HCT116 (cell line): ENCODE results near the gene PDCD1LG2.

ENCODE experiments used
- POLR2A ChIP-seq: IDR thresholded peaks from 2 replicates; pipeline ENCODE4 v1.7.0; 2011; ENCODE audit warnings: borderline replicate concordance; ENCODE audit not compliant: insufficient read depth, insufficient read length; ENCODE audit errors: extremely low read depth
- POLR2AphosphoS5 ChIP-seq: IDR thresholded peaks from 2 replicates; pipeline ENCODE4 v1.6.1; 2011; ENCODE audit warnings: mild to moderate bottlenecking, low read depth, low read length, moderate library complexity
- RAD21 ChIP-seq: IDR thresholded peaks from 2 replicates; pipeline ENCODE4 v1.6.1; 2012; ENCODE audit warnings: low read depth, mild to moderate bottlenecking
- SIN3A ChIP-seq: IDR thresholded peaks from 2 replicates; pipeline ENCODE4 v1.6.1; 2012; ENCODE audit warnings: low read depth
- TF ChIP-seq, protein P1 (sequence below): IDR thresholded peaks from 2 replicates; pipeline ENCODE4 v1.6.1; 2012; ENCODE audit warnings: low read depth
- TF ChIP-seq, protein P2 (sequence below), 3 experiments: fragments of 200-600 bp in 1 of 3; sonication (generic) in 1 of 3; IDR thresholded peaks in 2 of 3; conservative IDR thresholded peaks in 1 of 3; 2 replicates each; pipeline ENCODE4 v1.5.1; 2012 to 2017; ENCODE audit warnings: low read depth in 2 of 3, low read length in 2 of 3, antibody characterized with exemption in 1 of 3, borderline replicate concordance in 1 of 3, control low read depth in 1 of 3, mild to moderate bottlenecking in 1 of 3, mixed read lengths in 1 of 3, mixed run types in 1 of 3, moderate library complexity in 1 of 3; ENCODE audit not compliant: insufficient read depth in 1 of 3

GRCh38 chr9:5492965-5493678 lies 17.2 kb upstream of the PDCD1LG2 start:
- TF ChIP-seq RAD21 (no peak), SIN3A (no peak), POLR2A (no peak), POLR2AphosphoS5 (no peak)
- TF ChIP-seq, protein P1, sequence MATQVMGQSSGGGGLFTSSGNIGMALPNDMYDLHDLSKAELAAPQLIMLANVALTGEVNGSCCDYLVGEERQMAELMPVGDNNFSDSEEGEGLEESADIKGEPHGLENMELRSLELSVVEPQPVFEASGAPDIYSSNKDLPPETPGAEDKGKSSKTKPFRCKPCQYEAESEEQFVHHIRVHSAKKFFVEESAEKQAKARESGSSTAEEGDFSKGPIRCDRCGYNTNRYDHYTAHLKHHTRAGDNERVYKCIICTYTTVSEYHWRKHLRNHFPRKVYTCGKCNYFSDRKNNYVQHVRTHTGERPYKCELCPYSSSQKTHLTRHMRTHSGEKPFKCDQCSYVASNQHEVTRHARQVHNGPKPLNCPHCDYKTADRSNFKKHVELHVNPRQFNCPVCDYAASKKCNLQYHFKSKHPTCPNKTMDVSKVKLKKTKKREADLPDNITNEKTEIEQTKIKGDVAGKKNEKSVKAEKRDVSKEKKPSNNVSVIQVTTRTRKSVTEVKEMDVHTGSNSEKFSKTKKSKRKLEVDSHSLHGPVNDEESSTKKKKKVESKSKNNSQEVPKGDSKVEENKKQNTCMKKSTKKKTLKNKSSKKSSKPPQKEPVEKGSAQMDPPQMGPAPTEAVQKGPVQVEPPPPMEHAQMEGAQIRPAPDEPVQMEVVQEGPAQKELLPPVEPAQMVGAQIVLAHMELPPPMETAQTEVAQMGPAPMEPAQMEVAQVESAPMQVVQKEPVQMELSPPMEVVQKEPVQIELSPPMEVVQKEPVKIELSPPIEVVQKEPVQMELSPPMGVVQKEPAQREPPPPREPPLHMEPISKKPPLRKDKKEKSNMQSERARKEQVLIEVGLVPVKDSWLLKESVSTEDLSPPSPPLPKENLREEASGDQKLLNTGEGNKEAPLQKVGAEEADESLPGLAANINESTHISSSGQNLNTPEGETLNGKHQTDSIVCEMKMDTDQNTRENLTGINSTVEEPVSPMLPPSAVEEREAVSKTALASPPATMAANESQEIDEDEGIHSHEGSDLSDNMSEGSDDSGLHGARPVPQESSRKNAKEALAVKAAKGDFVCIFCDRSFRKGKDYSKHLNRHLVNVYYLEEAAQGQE: no peak
- TF ChIP-seq, protein P2, sequence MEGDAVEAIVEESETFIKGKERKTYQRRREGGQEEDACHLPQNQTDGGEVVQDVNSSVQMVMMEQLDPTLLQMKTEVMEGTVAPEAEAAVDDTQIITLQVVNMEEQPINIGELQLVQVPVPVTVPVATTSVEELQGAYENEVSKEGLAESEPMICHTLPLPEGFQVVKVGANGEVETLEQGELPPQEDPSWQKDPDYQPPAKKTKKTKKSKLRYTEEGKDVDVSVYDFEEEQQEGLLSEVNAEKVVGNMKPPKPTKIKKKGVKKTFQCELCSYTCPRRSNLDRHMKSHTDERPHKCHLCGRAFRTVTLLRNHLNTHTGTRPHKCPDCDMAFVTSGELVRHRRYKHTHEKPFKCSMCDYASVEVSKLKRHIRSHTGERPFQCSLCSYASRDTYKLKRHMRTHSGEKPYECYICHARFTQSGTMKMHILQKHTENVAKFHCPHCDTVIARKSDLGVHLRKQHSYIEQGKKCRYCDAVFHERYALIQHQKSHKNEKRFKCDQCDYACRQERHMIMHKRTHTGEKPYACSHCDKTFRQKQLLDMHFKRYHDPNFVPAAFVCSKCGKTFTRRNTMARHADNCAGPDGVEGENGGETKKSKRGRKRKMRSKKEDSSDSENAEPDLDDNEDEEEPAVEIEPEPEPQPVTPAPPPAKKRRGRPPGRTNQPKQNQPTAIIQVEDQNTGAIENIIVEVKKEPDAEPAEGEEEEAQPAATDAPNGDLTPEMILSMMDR (IDR thresholded peaks at IDR 0.05 in 2 of 3, conservative IDR thresholded peaks at IDR 0.05 in 1 of 3; ENCODE audit: borderline replicate concordance in 1 of 3, insufficient read depth in 1 of 3, low read depth in 2 of 3, low read length in 2 of 3): no peak
